Measurements from ENCODE around the gene ITCH. TPM values are rescaled to one million over a fixed set of nuclear protein-coding genes. Genes with fewer than 3 reads are reported as not detected.
"Not testable (repeated sequence)": the region's sequence is repeated elsewhere in the genome, so short reads cannot be mapped to it uniquely, and the experiment has no call there.

ITCH gene
- total RNA-seq = 57.5 TPM

DNA sequence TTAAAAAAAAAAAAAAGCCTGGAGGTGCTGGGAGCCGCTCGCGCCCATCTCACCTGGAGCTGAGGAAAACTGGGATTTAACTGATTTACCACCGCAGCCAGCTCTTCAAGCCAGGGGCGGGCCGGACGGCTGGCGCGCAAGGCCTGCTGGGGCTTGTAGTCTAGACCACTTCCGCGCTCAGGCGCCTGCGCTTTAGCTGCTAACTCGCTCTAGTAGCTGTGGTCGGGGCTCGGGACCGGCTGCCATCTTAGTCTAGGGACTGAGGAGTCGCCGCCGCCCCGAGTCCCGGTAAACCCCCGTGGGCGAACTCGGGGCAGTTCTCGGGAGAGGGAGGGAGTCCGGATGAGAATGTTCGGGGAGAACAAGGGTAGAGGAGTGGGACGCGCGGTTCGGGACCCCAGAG lies at the start of gene ITCH:
Gene ITCH, plus strand, starts transcription at position 212 of the 403 bp plus-strand sequence. CDS start 30,539 bp downstream, outside the sequence.
- ATAC-seq = peak; percentile 94

DNA sequence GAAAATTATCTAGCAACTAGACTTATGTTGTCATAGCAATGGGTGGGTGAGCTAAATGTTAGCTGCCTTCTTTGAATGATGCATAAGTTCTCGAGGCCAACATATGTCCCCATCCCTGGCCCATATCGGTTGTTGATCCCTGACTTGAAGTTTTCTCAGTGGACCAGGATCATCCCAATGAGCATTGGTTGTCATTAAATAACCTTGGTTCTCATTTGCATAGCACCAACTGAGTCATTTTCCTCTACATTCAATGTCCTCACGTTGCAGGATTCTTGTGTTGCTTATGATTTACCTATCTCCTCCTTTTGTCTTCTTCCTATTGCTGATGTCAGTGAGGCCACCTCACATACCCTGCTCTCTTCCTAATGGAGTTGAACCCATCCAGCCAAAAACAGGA lies 47.8 kb upstream of the ITCH start:
- no peak for ATAC-seq

DNA sequence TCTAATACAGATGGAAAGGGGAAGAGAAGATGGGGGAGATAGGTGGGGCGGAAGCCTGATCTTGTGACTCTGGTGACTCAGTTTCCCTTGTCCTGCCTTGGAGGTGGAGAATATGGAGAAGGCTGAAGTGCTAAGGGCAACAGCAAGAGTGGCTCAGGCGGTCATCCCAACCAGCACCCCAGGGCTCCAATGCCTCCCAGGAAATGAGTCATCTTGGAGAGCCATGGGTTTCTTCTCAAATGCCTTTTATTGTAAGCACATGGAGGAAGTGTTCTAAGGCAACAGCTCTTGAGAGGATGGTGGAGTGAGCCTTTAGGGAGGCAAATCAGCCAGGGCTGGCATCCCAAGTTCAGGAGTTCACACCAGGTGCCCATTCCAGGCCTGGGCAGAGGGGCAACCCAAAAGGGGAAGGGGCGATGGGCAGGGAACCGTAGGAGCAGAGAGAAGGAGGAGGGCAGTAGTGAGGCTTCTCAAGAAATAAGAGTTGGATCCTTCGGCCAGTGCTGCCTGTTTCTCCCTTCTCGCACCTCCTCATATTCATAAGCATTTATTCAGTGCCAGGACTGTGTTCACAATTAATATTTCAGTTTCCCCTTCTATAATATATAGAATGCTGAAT lies 46.8 kb upstream of the ITCH start:
- no peak for ATAC-seq

DNA sequence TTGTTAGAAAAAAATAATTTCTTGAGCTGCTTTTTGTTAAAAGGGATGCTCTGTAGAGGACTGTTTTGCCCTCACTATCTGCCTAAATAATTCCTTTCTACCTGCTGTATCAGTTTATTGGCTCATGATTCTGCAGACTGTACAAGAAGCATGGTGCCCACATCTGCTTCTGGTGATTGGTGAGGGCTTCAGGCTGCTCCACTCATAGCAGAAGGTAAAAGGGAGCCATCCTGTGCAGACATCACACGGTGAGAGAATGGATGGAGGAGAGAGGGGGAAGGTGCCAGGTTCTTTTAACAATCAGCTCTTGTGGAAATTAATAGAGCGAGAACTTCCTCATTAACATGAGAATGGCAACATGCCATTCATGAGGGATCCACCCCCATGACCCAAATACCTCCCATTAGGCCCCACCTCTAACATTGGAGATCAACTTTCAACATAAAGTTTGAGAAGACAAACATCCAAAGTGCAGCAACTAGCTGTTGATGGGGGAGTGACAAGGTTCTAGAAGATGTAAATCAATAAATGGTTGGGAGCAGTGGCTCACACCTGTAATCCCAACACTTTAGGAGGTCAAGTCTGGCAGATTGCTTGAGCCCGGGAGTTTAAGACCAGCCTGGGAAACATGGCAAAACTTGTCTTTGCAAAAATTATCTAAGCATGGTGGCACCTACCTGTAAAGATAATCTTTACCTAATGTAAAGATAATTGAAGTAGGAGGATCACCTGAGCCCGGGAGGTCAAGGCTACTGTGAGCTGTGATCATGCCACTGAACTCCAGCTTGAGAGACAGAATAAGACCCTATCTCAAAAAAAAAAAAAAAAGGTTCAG lies 44.2 kb upstream of the ITCH start:
- no peak for ATAC-seq

DNA sequence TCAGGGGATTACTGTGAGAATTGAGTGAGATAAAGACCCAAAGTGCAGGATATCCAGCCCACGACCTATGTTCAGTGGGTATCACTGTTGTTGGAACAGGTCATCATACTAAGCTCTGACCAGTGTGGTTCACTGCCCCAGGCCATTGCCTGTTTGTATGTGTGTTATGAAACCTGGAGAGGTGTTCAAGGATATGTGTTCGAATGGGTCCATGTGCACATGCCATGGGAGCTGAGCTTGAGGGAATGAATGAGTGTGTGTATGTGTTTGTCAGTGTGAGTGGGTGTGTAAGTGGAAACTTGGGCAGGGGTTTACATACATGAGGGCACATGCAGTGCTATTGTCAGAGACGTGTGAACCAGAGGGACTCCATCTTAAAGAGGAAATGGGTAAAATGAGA lies 42.2 kb upstream of the ITCH start:
- no peak for ATAC-seq

DNA sequence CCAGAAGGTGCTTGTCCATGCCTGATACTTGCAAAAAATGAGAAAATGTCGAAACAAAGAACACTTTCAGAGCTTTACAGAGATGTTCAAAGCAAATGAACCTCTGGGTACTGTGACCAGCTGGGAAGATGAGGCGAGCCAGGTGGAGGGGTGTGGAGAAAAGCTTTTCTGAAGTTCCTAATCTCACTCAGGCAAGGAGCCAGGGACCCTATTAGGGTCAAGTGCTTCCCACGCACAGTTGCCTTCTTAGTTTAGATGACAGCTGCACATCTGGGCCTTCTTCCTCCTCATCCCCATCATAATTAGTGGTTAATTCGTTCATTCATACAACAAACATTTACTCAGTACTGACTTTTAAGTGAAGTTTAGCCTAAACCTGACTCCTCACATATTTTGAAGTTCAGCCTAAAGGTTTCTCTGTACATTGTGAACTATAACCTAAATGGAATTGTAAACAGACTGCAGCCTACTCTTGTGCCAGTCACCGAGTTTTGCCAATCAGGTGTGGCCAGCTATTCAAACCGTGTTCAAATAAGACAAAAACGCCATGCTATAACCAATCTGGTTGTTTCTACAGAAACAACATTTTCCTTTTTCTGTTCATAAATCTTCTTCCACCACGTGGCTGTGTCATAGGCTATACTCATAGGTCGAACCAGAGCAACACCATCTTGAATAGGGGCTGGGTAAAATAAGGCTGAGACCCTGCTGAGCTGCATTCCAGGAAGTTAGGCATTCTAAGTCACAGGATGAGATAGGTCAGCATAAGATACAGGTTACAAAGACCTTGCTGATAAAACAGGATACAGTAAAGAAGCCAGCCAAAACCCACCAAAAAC lies 40.6 kb upstream of the ITCH start:
- no peak for ATAC-seq

DNA sequence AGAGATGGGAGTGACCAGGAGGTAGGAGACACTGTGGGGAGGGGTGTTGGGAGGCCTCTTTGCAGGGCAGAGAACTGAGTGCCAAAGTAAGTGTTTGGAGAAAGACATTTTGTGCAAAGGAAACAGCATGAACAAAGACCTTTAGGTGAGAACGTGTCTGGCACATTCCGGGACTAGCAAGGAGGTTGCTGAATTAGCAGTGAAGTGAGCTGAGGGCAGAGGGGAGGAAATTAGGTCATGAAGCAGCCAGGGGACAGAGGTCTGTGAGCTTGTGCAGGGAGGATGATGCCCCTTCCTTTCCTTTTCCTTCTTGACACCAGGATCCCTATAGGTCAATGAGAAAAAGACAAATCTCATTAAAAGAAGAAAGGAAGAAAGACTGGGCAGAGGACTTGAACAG lies 38.5 kb upstream of the ITCH start:
- ATAC-seq = no peak

DNA sequence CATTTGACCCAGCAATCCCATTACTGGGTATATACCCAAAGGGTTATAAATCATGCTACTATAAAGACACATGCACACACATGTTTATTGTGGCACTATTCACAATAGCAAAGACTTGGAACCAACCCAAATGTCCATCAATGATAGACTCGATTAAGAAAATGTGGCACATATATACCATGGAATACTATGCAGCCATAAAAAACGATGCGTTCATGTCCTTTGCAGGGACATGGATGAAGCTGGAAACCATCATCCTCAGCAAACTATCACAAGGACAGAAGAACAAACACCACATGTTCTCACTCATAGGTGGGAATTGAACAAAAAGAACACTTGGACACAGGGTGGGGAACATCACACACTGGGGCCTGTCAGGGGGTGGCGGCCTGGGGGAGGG lies 34.9 kb upstream of the ITCH start:
- ATAC-seq = not testable (repeated sequence)

DNA sequence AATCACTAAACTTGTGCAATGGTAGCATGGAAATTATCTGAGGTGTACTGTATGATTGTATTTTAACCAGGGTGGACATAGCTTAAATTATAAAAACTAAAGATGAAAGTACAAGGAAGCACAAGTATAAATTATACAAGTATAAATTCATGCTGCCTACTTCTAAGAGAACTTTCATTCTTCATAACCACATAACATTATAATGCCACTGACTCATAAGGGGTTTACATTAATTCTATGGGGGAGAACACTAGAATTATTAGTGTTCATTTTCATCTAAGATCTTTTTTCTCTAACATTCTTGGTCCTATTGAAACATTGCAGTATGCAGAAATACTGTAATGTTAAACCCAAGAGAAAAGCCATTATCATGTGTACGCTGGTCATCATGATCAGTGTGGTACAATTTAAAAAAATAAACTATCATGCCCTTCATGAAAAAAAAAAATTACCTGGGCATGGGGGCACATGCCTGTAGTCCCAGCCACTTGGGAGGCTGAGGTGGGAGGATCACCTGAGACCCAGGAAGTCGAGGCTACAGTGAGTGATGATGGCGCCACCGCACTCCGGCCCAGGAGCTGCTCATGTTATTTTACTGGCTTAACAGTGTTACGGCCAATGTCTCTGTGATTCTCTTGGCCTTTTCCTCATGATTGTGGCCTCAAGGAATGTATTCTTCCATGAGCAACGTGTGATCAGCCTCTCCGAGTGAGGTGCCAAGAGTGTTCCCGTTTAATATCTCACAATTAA lies 34.0 kb upstream of the ITCH start:
- ATAC-seq = no peak

DNA sequence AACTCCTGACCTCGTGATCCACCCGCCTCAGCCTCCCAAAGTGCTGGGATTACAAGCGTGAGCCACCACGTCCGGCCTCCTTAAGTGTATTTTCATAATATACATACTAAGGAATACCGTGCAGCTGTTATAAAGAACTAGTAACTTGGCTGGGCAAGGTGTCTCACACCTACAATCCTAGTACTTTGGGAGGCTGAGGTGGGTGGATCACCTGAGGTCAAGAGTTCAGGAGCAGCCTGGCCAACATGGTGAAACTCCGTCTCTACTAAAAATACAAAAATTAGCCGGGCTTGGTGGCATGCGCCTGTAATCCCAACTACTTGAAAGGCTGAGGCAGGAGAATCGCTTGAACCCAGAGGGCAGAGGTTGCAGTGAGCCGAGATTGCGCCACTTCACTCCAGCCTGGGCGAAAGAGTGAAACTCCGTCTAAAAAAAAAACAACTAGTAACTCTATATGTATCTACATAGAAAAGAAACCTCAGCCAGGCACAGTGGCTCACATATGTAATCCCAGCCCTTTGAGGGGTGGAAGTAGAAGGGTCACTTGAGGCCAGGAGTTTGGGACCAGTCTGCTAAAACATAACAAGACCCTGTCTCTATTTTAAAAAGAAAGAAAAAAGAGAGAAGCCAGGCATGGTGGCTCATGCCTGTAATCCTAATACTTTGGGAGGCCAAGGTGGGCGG lies 32.1 kb upstream of the ITCH start:
- ATAC-seq = not testable (repeated sequence)

DNA sequence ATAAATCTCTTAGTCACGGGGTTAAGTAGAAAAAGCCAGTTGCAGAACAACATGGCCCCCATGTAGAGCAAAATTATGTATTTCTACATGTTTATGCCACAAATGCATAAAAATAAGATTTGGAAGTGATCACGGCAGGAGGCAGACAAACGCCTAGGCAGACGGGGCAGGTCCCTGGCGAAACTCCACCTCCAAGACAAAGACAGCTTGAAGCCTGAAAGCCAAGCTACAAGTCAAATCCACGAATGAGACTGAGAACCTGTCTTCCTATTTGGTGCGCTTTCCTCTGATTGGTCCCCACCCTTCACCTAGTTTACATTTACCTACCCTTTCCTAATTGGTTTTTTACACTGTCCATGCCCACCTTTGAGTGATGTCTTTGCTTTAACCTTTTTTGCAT lies 31.2 kb upstream of the ITCH start:
- no peak for ATAC-seq

DNA sequence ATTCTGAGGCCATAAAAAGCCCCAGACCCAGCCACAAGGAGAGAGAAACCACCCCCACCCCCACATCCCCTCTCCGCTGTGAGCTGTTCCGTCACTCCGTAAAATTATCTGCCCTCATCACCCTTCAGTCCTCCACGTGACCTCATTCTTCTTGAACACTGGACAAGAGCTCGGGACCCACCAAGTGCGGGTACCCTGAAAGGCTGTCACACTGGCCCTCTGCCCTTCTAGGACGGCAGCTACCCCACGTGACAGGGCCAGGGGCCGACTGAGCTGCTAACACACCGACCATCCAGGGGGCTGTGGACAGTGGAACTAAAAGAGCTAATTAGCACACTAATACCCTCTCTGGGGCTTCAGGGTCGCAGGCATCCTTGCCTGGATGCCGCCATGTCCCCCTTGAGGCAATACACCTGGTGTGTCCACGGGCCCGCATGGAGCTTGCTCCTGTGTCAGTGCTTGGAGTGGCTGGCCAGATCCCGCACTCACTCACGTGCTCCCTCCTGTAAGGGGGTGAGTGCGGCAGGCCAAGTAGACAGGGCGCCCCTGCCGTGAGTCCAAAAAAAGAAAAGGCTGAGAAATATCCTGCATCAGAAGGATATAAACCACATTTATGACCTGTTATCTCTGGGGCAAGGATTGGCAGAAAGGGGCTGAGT lies 30.7 kb upstream of the ITCH start:
- no peak for ATAC-seq

DNA sequence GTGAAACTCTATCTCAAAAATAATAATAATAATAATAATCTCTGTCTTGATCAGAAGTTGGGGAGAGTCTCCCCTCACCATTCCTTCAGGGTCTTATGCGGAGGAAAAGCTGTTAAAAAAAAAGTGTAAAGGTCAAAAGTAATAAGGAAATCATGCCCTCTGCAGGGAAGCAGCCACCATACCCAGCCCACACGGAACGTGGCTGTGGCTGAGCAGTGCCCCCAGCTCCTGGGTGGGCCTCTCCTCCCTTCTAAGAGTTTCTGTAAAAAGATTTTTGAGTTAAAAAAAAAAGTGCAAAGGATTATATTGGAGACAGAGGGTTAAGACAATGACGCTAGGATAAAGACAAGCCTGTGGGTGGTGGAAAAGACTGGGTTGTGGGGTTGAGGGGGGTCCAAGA lies 29.3 kb upstream of the ITCH start:
- no peak for ATAC-seq

DNA sequence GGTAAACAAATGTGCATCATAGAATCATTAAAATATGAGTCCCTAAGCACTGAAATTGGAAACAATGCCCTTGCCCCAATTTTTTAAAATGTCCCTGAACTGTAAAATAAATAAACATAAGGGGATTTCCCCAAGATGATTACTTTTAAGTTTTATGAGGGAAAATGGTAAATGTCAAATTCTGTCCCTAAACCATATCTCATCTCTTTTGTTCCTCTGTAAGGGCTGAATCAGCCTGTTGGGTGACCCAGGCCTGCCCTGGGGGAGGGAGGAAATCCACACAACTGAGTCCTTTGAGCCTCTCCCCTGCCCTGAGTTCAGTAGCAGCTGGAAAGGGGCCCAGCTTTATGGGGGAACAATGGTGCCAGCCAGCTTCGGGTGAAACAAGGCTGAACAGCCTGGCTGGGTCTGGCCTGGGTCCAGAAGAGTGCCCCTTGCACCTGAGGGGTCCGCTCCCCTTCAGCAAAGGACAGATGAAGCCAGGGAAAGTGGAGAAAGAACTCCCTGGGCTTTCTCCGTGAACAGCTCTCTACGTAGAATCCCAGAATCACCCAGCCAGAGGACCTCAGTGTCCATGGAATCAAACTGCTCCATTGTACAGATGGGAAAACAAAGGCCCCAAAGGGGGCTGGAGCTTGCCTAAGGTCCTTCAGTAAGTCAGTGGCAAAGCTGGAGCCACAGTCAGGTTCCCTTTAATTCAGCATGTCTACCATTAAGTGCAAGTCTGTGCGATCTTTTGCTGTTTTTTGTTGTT lies 28.2 kb upstream of the ITCH start:
- peak; percentile 33 for ATAC-seq

DNA sequence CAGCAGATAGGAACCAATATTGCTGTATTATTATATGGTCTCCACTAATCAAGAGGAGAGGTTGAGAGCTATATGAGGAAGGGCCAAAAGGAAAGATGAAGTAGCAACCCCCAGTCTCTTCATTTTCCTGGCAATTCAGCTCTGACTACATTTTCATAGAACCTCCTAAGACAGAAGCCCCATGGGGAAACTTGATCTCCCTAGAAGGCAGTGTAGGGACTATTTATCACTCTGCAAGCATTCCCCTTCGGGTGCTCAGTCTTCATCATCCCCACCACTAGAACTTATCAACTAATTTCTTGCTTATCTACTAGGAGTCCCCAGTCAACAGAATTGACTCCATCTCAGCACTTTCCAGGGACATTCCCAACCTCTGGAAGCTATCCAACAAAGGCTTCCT lies 25.5 kb upstream of the ITCH start:
- ATAC-seq = no peak

DNA sequence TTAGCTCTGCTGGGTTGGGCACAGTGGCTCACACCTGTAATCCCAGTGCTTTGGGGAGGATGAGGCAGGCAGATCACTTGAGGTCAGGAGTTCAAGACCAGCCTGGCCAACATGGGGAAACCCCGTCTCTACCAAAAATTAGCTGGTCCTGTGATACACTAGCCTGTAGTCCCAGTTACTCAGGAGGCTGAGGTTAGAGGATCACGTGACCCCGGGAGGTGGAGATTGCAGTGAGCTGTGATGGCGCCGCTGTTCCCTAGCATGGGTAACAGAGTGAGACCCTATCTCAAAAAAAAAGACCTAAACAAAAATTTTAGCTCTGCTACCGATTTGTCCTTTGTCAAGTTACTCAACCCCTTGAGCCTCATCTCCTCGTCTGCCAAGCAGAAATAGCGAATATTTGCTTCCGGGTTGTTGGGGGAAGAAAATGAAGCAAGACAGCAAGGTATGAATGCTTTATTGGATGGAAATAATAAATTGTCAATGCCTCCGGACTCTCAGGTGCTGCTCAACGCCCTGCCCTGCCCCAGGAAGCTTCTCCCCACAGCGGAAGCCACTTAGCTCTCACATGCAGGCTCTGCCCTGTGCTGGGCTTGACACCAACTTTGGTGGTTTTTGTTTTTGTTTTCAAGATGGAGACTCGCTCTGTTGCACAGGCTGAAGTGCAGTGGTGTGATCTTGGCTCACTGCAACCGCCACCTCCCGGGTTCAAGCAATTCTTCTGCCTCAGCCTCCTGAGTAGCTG lies 24.9 kb upstream of the ITCH start:
- ATAC-seq = peak; percentile 24

DNA sequence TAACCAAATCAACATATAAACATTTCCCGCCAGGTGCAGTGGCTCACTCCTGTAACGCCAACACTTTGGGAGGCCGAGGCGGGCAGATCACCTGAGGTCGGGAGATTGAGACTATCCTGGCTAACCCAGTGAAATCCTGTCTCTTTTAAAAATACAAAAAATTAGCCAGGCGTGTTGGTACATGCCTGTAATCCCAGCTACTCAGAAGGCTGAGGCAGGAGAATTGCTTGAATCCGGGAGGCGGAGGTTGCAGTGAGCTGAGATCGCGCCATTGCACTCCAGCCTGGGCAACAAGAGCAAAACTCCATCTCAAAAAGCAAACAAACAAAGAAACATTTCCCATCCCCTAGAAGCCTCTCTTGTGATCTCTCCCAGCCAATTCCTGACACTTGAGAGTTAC lies 22.3 kb upstream of the ITCH start:
- not testable (repeated sequence) for ATAC-seq

DNA sequence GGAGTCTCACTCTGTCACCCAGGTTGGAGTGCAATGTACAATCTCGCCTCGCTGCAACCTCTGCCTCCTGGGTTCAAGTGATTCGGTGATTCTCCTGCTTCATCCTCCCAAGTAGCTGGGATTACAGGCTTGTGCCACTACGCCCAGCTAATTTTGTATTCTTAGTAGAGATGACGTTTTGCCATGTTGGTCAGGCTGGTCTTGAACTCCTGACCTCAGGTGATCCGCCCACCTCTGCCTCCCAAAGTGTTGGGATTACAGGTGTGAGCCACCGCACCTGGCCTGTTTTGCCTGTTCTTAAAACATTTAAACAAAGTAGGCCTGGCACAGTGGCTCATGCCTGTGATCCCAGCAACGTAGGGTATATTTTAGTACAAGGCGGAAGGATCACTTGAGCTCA lies 21.9 kb upstream of the ITCH start:
- not testable (repeated sequence) for ATAC-seq

DNA sequence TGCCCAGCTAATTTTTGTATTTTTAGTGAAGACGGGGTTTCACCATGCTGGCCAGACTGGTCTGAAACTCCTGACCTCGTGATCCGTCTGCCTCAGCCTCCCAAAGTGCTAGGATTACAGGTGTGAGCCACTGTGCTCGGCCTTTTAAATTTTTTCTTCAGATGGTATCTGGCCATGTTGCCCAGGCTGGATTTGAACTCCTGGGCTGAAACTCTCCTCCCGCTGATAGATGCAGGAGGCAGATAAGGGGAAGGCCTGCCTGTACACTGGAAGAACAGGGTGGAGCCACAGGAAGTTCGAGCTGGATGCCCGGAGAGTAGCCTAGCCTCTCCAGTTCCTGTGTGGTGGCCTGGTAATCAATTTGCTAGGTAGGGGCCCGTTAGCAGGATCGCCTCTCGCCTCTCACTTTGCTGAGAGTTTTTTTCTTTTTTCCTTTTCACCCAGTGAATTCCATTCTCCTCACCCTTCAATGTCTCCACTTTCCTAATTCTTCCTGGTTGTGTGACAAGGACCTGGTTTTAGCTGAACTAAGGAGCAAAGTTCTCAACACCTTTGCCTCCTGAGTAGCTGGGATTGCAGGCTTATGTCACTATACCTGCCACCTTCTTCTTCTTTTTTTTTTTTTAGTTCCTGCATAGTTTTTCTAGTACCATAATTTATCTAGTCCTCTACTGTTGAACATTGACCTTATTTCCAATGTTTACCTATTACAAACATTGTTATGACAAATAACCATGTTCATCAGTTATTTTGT lies 19.4 kb upstream of the ITCH start:
- no peak for ATAC-seq
